ENCODE results near the gene PPP1R14C.

DNA sequence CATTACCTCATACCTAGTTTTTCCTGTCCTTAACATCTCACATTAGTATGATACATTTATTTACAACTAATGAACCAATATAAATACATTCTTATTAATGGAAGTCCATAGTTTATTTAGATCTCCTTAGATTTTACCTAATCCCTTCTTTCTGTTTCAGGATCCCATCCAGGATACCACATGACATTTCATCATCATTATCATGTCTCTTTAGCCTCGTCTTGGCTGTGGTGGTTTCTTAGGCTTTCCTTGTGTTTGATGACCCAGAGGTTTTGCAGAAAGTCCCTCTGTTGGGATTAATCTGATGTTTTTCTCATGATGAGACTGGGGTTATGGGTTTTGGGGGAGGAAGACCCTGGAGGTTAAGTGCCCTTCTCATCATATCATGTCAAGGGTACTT lies 136.7 kb downstream of the PPP1R14C start:
- TF ChIP-seq ZNF274 (IDR thresholded peaks at IDR 0.05; ENCODE audit: low read depth, low read length) (no peak), YY1 (IDR thresholded peaks at IDR 0.05; ENCODE audit: insufficient read depth, insufficient read length) (no peak), SUZ12 (IDR thresholded peaks at IDR 0.05; ENCODE audit: extremely low read depth, insufficient read depth, insufficient read length) (no peak)
